Measurements from ENCODE around the gene KRTAP20-1. TPM values are rescaled to one million over a fixed set of nuclear protein-coding genes. Genes with fewer than 3 reads are reported as not detected.

KRTAP20-1 gene
- total RNA-seq, 1 donor from 2014 or later: not detected

GRCh38 chr21:30625449-30626165, 9.4 kb downstream of the KRTAP20-1 start:
- Histone ChIP-seq H3K27ac (no peak overlapping the region), H3K4me3 (no peak overlapping the region), H3K36me3 (no peaks in the 10 kb centered on the region), H3K27me3 (ENCODE audit: low read depth) (no peaks in the 10 kb centered on the region), H3K9me3 (no peaks in the 10 kb centered on the region), H3K4me1 (no peaks in the 10 kb centered on the region)
- intact Hi-C loops (cut with DNase I): no loop called here
- no peak for DNase-seq
- peak; percentile 13 to 16 for ATAC-seq
- TF ChIP-seq CTCF (IDR thresholded peaks at IDR 0.05): no peak

- Histone ChIP-seq H3K4me3 (no peak overlapping the region), H3K9me3 (no peaks in the 10 kb centered on the region)
- TF ChIP-seq CTCF (IDR thresholded peaks at IDR 0.05): no peak
Measured at GRCh38 chr21:30628109-30628508, 11.9 kb downstream of the KRTAP20-1 start.

GRCh38 chr21:30629200-30629599, 13.0 kb downstream of the KRTAP20-1 start:
- Histone ChIP-seq H3K27ac (no peak overlapping the region), H3K4me3 (no peak overlapping the region), H3K27me3 (ENCODE audit: low read depth) (no peaks in the 10 kb centered on the region), H3K4me1 (no peaks in the 10 kb centered on the region), H3K36me3 (no peaks in the 10 kb centered on the region), H3K9me3 (no peaks in the 10 kb centered on the region)
- no peak for TF ChIP-seq CTCF (IDR thresholded peaks at IDR 0.05)
- intact Hi-C loops (cut with DNase I): no loop called here
- no peak for DNase-seq
- no peak for ATAC-seq

More at GRCh38 chr21:30628109-30628508, 11.9 kb downstream of the KRTAP20-1 start:
- no peaks in the 10 kb centered on the region for H3K4me1 ChIP-seq
- intact Hi-C loops (cut with DNase I): no loop called here
- no peaks in the 10 kb centered on the region for H3K36me3 ChIP-seq
- ATAC-seq (no peak), DNase-seq (no peak)
- no peak overlapping the region for H3K27ac ChIP-seq
- no peaks in the 10 kb centered on the region for H3K27me3 ChIP-seq (ENCODE audit: low read depth)

- DNase-seq (no peak), ATAC-seq (no peak)
- no peak within 1 kb of the TSS for H3K27ac ChIP-seq
- H3K4me1 ChIP-seq: no peaks in the 10 kb centered on the region
- intact Hi-C loops (cut with DNase I): no loop called here
- H3K27me3 ChIP-seq (ENCODE audit: low read depth): no peaks in the 10 kb centered on the region
- H3K4me3 ChIP-seq: no peak within 1 kb of the TSS
- TF ChIP-seq CTCF (IDR thresholded peaks at IDR 0.05): no peak
- no peaks in the 10 kb centered on the region for H3K36me3 ChIP-seq
- H3K9me3 ChIP-seq: no peaks in the 10 kb centered on the region
Measured at GRCh38 chr21:30634906-30635305, 18.7 kb downstream of the KRTAP20-1 start, which contains the start of gene KRTAP20-2. Gene KRTAP20-2, plus strand, starts transcription at chr21:30635206. Its CDS starts 58 bp downstream, at chr21:30635264.

GRCh38 chr21:30638686-30639085, 22.5 kb downstream of the KRTAP20-1 start:
- TF ChIP-seq CTCF (IDR thresholded peaks at IDR 0.05): no peak
- H3K27me3 ChIP-seq (ENCODE audit: low read depth): no peaks in the 10 kb centered on the region
- no peak for DNase-seq
- H3K36me3 ChIP-seq: no peaks in the 10 kb centered on the region
- intact Hi-C loops (cut with DNase I): no loop called here
- no peak overlapping the region for H3K27ac ChIP-seq
- no peak for ATAC-seq
- H3K4me3 ChIP-seq: no peak overlapping the region
- H3K9me3 ChIP-seq: no peaks in the 10 kb centered on the region
- no peaks in the 10 kb centered on the region for H3K4me1 ChIP-seq

All from lower lobe of right lung (tissue), 2 donors.